Colonic mucosa (tissue), 4 donors: ENCODE results near the gene DHX9. TPM values are rescaled to one million over a fixed set of nuclear protein-coding genes. Genes with fewer than 3 reads are reported as not detected.

Experiments used
- DNase-seq: peaks from one replicate; pipeline ENCODE4 v3.0.0-alpha.2; 2020
- H3K27ac ChIP-seq: fragments of 200-600 bp; one replicate; pipeline ENCODE4 v1.8.0; 2021
- H3K27me3 ChIP-seq: fragments of 200-600 bp; one replicate; pipeline ENCODE4 v1.8.0; 2021
- H3K36me3 ChIP-seq: fragments of 200-600 bp; one replicate; pipeline ENCODE4 v1.8.0; 2021
- H3K4me1 ChIP-seq: fragments of 200-600 bp; one replicate; pipeline ENCODE4 v1.8.0; 2021; ENCODE audit warnings: mild to moderate bottlenecking
- H3K4me3 ChIP-seq: fragments of 200-600 bp; one replicate; pipeline ENCODE4 v1.8.0; 2021
- H3K9ac ChIP-seq, 2 donors: one replicate each; pipeline ENCODE4 v1.7.0; 2013; ENCODE audit warnings: control low read depth in 2 of 2, low read depth in 2 of 2, low read length in 2 of 2
- H3K9me3 ChIP-seq: fragments of 200-600 bp; one replicate; pipeline ENCODE4 v1.8.0; 2021
- intact Hi-C: fragments of 100-400 bp; cut with DNase I; formaldehyde crosslinking; loops from one replicate; pipeline ENCODE4 v1.14.1; 2022
- total RNA-seq, 2 donors: library from RNA; stranded (reverse); fragmentation: NEBNext Ultra II Directional in 1 of 2; extraction: Animal tissue kit (Norgen Biotek cat#: 25700) in 1 of 2; gene quantifications; one replicate each; pipeline ENCODE4 v1.2.1, GENCODE V29; 2021
- TF ChIP-seq, protein P1 (sequence below): fragments of 200-600 bp; IDR thresholded peaks from one replicate; pipeline ENCODE4 v1.8.0; 2022; ENCODE audit warnings: antibody characterized with exemption, mild to moderate bottlenecking
- donor health status: healthy.
- donor health status: DM: no; HTN: no; CAD: no.
- donor health status: DM: no; HTN: no; CAD: no.

DHX9 gene
- 100 to 1,000 TPM in 1 of 2 donors, 10 to 100 TPM in 1; 99.2 to 164 TPM for total RNA-seq

DNA sequence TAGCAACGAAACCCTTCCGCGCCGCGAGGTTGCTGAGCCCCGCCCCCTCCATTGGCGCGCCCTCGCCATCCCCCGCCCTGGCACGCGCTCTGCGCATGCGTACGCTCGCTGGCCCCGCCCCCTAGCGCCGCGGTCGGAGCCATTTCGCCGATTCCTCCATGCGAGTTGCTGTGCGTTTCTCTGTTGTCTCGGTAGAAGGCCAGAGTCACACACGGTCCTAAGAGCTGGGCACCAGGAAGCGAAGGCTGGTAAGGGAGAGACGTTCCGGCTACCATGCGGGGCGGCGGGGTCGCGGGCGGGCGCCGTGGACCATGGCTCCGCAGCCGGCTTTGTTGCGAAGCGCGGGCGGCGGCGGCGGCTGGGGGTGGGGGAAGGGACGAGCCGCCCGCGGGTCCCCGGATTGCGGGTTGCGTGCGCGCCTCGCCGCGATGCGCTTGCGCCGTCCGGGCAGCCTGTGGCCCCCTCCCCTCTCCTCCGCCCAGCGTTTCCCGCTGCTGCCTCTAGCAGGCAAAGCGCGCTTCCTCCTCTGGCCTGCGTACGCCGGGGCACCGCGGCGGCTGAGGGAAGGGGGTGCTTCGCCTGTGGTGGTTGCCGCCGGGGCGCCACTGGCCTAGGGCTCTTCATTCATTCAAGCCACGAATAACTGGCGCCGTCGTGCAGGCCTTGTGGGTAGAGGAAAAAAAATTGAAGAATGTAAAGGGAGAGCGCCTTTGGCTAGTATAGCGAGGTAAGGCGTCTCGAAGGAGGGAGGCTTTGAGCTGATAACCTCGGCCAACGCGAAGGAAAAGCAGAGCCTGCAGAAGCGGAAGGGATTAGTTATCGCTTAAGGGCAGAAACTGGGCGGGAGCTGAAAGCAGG, at the start of gene DHX9:
TSS of gene DHX9 (plus strand) at position 139 of the 858 bp plus-strand sequence. CDS start 3,220 bp downstream, outside the sequence.
- H3K4me3 ChIP-seq: peak within 1 kb of the TSS; percentile 69
- no peaks in the 10 kb centered on the region for H3K4me1 ChIP-seq
- TF ChIP-seq, protein P1, sequence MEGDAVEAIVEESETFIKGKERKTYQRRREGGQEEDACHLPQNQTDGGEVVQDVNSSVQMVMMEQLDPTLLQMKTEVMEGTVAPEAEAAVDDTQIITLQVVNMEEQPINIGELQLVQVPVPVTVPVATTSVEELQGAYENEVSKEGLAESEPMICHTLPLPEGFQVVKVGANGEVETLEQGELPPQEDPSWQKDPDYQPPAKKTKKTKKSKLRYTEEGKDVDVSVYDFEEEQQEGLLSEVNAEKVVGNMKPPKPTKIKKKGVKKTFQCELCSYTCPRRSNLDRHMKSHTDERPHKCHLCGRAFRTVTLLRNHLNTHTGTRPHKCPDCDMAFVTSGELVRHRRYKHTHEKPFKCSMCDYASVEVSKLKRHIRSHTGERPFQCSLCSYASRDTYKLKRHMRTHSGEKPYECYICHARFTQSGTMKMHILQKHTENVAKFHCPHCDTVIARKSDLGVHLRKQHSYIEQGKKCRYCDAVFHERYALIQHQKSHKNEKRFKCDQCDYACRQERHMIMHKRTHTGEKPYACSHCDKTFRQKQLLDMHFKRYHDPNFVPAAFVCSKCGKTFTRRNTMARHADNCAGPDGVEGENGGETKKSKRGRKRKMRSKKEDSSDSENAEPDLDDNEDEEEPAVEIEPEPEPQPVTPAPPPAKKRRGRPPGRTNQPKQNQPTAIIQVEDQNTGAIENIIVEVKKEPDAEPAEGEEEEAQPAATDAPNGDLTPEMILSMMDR: no peak
- intact Hi-C loops: no loop called here
- no peaks in the 10 kb centered on the region for H3K9me3 ChIP-seq
- no peaks in the 10 kb centered on the region for H3K27me3 ChIP-seq
- no peaks in the 10 kb centered on the region for H3K36me3 ChIP-seq
- H3K27ac ChIP-seq: peak within 1 kb of the TSS; percentile 89
- peak; percentile 96 for DNase-seq
- H3K9ac ChIP-seq: peak within 1 kb of the TSS; percentile 85 to 93

DNA sequence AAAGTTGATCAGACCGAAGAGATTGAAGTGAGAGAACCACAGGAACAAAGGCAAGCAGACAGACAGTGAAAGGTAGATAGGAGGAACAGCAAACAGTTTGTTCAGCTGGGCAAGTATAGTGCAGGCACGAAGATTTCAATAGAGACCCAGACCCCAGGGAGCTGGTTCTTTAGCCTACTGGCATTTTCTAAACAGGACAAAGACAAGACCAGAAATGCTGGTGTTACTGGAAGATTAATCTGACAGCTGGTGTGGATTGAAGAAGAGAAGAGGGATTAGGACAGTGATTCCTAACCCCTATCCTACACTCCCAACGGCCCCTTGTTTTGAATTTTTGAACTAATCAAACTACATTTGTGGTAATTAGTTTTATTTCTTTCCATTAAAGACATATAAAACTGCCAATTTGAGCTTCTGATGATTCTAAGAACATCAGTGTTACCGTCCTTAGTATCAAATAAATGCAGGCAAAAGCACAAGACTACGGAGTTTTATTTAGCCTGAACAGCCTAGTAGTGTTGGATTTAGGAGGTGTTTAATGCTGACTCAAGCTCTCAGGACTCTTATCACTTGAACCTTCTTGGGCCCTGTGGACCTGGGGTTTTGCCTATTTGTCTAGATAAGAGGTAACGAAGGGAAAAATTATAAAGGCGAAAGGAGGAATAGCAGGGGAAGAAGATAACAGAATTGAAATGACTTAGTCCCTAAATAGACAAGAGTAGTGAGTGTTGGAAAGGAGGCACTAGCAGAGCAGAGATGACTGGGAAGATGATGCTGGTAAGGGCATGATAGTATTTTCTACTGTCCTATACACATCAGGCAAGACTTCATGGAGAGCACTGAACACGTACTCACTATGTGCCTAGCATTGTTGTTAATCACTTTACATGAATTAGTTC, 47.6 kb upstream of the DHX9 start:
- no peak overlapping the region for H3K9ac ChIP-seq
- no peak overlapping the region for H3K27ac ChIP-seq
- H3K27me3 ChIP-seq: no peaks in the 10 kb centered on the region
- H3K4me3 ChIP-seq: no peak overlapping the region
- DNase-seq: no peak
- peaks cover 5% of the 10 kb centered on the region for H3K4me1 ChIP-seq
- no peaks in the 10 kb centered on the region for H3K9me3 ChIP-seq
- no peaks in the 10 kb centered on the region for H3K36me3 ChIP-seq
- TF ChIP-seq, protein P1: no peak
- intact Hi-C loops: no loop called here

DNA sequence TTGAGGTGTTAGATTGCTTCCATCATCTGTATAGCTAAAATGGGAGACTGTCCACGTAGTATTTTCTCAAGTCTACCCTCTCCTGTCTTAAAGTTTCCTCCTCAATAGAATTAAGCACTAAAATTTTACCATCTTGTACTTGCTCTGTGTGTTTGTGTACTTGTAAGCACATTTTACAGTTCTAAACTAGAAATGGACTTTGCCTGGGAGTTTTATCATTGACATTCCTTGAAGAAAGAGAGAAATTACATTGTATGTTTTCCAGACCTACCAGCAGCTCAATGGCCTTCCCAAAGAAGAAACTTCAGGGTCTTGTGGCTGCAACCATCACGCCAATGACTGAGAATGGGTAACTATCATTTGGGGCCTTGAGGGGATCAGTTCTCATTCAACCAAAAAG, 45.1 kb upstream of the DHX9 start:
- Histone ChIP-seq H3K9me3 (no peaks in the 10 kb centered on the region), H3K4me3 (no peak overlapping the region), H3K36me3 (no peaks in the 10 kb centered on the region), H3K9ac (no peak overlapping the region), H3K27me3 (no peaks in the 10 kb centered on the region), H3K27ac (no peak overlapping the region), H3K4me1 (peaks cover 5% of the 10 kb centered on the region)
- TF ChIP-seq, protein P1: no peak
- intact Hi-C loops: no loop called here
- no peak for DNase-seq

DNA sequence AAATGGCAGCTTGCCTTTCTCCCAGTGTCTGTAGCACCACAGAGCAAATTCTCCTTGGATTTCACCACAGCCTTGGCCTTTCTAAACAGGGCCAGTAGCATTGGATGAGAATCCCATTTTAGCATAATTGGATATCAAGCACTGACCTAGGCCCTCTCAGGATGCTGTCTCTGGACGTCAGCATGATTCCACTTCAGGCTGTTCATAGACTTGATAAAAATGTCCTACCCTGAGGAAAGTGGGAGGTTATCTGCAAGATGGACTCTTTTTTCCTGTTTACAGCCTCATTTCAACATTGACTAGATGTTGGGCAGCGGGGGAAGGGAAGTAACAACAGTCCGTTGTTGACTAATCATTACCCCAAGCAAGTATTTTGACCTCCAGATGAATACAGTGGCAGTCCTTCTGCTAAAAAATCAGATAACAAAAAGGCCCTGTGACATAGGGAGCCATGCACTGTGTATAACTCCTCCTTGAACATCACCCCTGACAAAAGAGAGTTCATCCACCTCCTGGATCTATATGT, 44.4 kb upstream of the DHX9 start:
- Histone ChIP-seq H3K9ac (no peak overlapping the region), H3K9me3 (no peaks in the 10 kb centered on the region), H3K27ac (peak overlapping the region; percentile 5), H3K36me3 (no peaks in the 10 kb centered on the region), H3K4me3 (no peak overlapping the region), H3K4me1 (peaks cover 5% of the 10 kb centered on the region), H3K27me3 (no peaks in the 10 kb centered on the region)
- intact Hi-C loops: no loop called here
- TF ChIP-seq, protein P1: no peak
- DNase-seq: no peak

DNA sequence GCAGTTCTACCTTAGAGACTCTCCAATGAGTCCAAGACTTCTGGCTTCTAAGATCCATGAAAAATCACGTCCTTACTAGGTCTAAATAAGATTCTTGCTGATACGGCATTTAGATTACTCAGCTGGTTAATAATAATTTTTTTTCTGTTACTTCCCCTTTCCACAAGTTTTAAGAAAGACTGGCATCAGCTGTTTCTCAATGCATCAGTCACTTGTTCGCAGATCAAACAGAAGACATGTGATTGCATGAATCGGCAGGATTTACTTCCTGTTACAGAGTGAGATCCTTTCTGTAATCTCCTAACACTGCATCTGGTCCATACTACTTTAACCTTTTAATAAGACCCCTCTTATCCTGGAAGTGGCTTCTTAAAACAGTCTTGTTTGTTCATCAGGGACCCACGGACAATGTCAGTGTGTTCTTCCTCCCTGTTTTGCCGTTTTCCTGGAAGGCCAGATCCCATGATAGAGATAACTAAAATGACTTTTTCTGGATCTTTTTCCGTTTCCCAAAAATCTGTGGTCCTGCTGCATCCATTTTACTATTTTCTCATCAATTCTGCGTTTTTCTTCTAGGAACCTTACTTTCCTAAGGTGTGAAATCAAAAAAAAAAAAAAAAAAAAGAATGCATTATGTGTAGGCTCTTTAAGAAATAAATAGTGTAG, 43.5 kb upstream of the DHX9 start:
- TF ChIP-seq, protein P1: no peak
- DNase-seq: no peak

More for the DNA sequence above, 43.5 kb upstream of the DHX9 start:
- Histone ChIP-seq H3K36me3 (no peaks in the 10 kb centered on the region), H3K4me1 (no peaks in the 10 kb centered on the region), H3K27ac (no peak overlapping the region), H3K9me3 (no peaks in the 10 kb centered on the region), H3K9ac (no peak overlapping the region), H3K4me3 (no peak overlapping the region), H3K27me3 (no peaks in the 10 kb centered on the region)
- intact Hi-C loops: no loop called here
